A549 (cell line): ENCODE results near the gene CUL4A. TPM values are rescaled to one million over a fixed set of nuclear protein-coding genes. Genes with fewer than 3 reads are reported as not detected.

Experiments used
- ATAC-seq, 2 experiments: fragments of 200-7000 bp in 1 of 2; fragments of >200 bp in 1 of 2; cut with Nextera tagmentation in 1 of 2; cut with Tn5 transposase in 1 of 2; 3 replicates each; pipeline versions ENCODE4 v1.8.0 to v1.9.1; 2018 to 2020; ENCODE audit warnings: mild to moderate bottlenecking in 1 of 2, moderate library complexity in 1 of 2
- CTCF ChIA-PET: fragments of 300-600 bp; sonication (Branson Sonifier 250); formaldehyde crosslinking; extraction: SDS; loops from one replicate; lab custom pipeline; 2021; ENCODE audit warnings: antibody characterized with exemption, inconsistent platforms; lab: Yijun Ruan, JAX
- POLR2A ChIA-PET: fragments of 350-600 bp; formaldehyde crosslinking; extraction: SDS; loops from one replicate; lab custom pipeline; 2021; ENCODE audit warnings: antibody characterized with exemption, inconsistent platforms; lab: Yijun Ruan, JAX
- DNase-seq, 2 experiments: peaks; one replicate each; pipeline versions ENCODE4 v3.0.0 to v3.0.0-alpha.2; 2011 to 2016; ENCODE audit warnings: low read depth in 1 of 2, low spot score in 1 of 2
- FAIRE-seq: peaks from 2 replicates; lab custom pipeline; 2011; peaks lifted over from hg19 to GRCh38; lab: Jason Lieb, UNC
- H3K27ac ChIP-seq, 2 experiments: fragments of >200 bp; sonication (Bioruptor Twin); formaldehyde crosslinking; 3 replicates each; pipeline ENCODE4 v1.5.1; 2016 to 2017
- H3K4me1 ChIP-seq: fragments of >200 bp; sonication (Bioruptor Twin); formaldehyde crosslinking; 3 replicates; pipeline ENCODE4 v1.6.1; 2016
- H3K4me2 ChIP-seq: fragments of >200 bp; sonication (Bioruptor Twin); formaldehyde crosslinking; 3 replicates; pipeline ENCODE4 v1.6.1; 2016
- H3K4me3 ChIP-seq: fragments of >200 bp; sonication (Bioruptor Twin); formaldehyde crosslinking; 3 replicates; pipeline ENCODE4 v1.5.1; 2016
- H3K9me3 ChIP-seq: fragments of >200 bp; sonication (Bioruptor Twin); formaldehyde crosslinking; 3 replicates; pipeline ENCODE4 v1.6.1; 2016
- BCL3 ChIP-seq: fragments of >200 bp; sonication (Bioruptor Twin); formaldehyde crosslinking; IDR thresholded peaks from 3 replicates; pipeline ENCODE4 v1.6.1; 2016
- CEBPB ChIP-seq, 2 experiments: fragments of >200 bp in 1 of 2; sonication (Bioruptor Twin) in 1 of 2; formaldehyde crosslinking in 1 of 2; IDR thresholded peaks; 2 replicates each; pipeline ENCODE4 v1.6.1; 2012 to 2016
- CHD2 ChIP-seq: fragments of 150-350 bp; IDR thresholded peaks from 2 replicates; pipeline ENCODE4 v1.6.1; 2014; ENCODE audit warnings: low read length; ENCODE audit not compliant: partially characterized antibody
- EHMT2 ChIP-seq: fragments of 200-600 bp; sonication (generic); IDR thresholded peaks from 2 replicates; pipeline ENCODE4 v1.6.1; 2016; ENCODE audit warnings: antibody characterized with exemption, low read depth, mild to moderate bottlenecking, moderate library complexity
- FOSB ChIP-seq: fragments of 250-450 bp; sonication (Bioruptor Pico); IDR thresholded peaks from 2 replicates; pipeline ENCODE4 v1.5.0; 2020; ENCODE audit warnings: mild to moderate bottlenecking, moderate library complexity
- FOSL2 ChIP-seq, 2 experiments: fragments of 450-650 bp in 1 of 2; fragments of >200 bp in 1 of 2; sonication (Bioruptor Twin) in 1 of 2; formaldehyde crosslinking; IDR thresholded peaks; 2 replicates each; pipeline versions ENCODE4 v1.5.0 to v1.6.1; 2016 to 2020; ENCODE audit warnings: mild to moderate bottlenecking in 1 of 2, moderate library complexity in 1 of 2
- HDAC2 ChIP-seq: fragments of 200-600 bp; sonication (generic); IDR thresholded peaks from 2 replicates; pipeline ENCODE4 v1.6.1; 2016
- JUN ChIP-seq, 2 experiments: fragments of >200 bp; sonication (Bioruptor Twin); formaldehyde crosslinking; IDR thresholded peaks; 2 replicates in 1 of 2; 3 replicates in 1 of 2; pipeline ENCODE4 v1.6.1; 2016 to 2017
- JUNB ChIP-seq: fragments of >200 bp; sonication (Bioruptor Twin); formaldehyde crosslinking; IDR thresholded peaks from 2 replicates; pipeline ENCODE4 v1.6.1; 2016
- KDM1A ChIP-seq: fragments of 200-600 bp; sonication (generic); IDR thresholded peaks from 2 replicates; pipeline ENCODE4 v1.6.1; 2016; ENCODE audit warnings: low read depth, mild to moderate bottlenecking
- KDM5A ChIP-seq: fragments of 200-600 bp; sonication (generic); IDR thresholded peaks from 2 replicates; pipeline ENCODE4 v1.6.1; 2016; ENCODE audit warnings: antibody characterized with exemption, mild to moderate bottlenecking
- MAFK ChIP-seq: fragments of 450-650 bp; IDR thresholded peaks from 2 replicates; pipeline ENCODE4 v1.6.1; 2014; ENCODE audit not compliant: partially characterized antibody
- MYC ChIP-seq: IDR thresholded peaks from 2 replicates; pipeline ENCODE4 v1.6.1; 2012; ENCODE audit warnings: mild to moderate bottlenecking, inconsistent platforms, low read length, improper control_type of control experiment, borderline replicate concordance
- NPAS2 ChIP-seq: fragments of 250-450 bp; sonication (Bioruptor Pico); IDR thresholded peaks from 2 replicates; pipeline ENCODE4 v1.8.0; 2022; ENCODE audit warnings: mild to moderate bottlenecking, moderate library complexity, borderline replicate concordance
- PBX3 ChIP-seq: IDR thresholded peaks from 2 replicates; pipeline ENCODE4 v1.6.1; 2012
- RAD21 ChIP-seq, 2 experiments: fragments of >200 bp in 1 of 2; sonication (Bioruptor Twin) in 1 of 2; formaldehyde crosslinking in 1 of 2; IDR thresholded peaks in 1 of 2; conservative IDR thresholded peaks in 1 of 2; 2 replicates in 1 of 2; 3 replicates in 1 of 2; pipeline ENCODE4 v1.6.1; 2012 to 2018; ENCODE audit warnings: inconsistent platforms in 1 of 2
- RARB ChIP-seq: fragments of 250-450 bp; sonication (Bioruptor Pico); IDR thresholded peaks from 2 replicates; pipeline ENCODE4 v1.8.0; 2021; ENCODE audit warnings: mild to moderate bottlenecking, moderate library complexity
- SMC3 ChIP-seq: fragments of >200 bp; sonication (Bioruptor Twin); formaldehyde crosslinking; IDR thresholded peaks from 3 replicates; pipeline ENCODE4 v1.6.1; 2018; ENCODE audit warnings: inconsistent platforms
- TFCP2L1 ChIP-seq: fragments of 250-450 bp; sonication (Bioruptor Pico); IDR thresholded peaks from 2 replicates; pipeline ENCODE4 v1.5.0; 2021; ENCODE audit warnings: mild to moderate bottlenecking
- TP53 ChIP-seq: fragments of 250-450 bp; sonication (Bioruptor Pico); IDR thresholded peaks from 2 replicates; pipeline ENCODE4 v1.5.0; 2021; ENCODE audit warnings: mild to moderate bottlenecking, moderate library complexity
- USF2 ChIP-seq: fragments of 450-650 bp; IDR thresholded peaks from 2 replicates; pipeline ENCODE4 v1.6.1; 2014; ENCODE audit warnings: antibody characterized with exemption
- ZC3H11A ChIP-seq: fragments of 450-650 bp; IDR thresholded peaks from 2 replicates; pipeline ENCODE4 v1.6.1; 2014; ENCODE audit warnings: antibody characterized with exemption, mild to moderate bottlenecking
- ZFP36 ChIP-seq: fragments of 450-650 bp; IDR thresholded peaks from 2 replicates; pipeline ENCODE4 v1.6.1; 2014; ENCODE audit warnings: borderline replicate concordance; ENCODE audit not compliant: partially characterized antibody
- ZNF302 ChIP-seq: fragments of 250-450 bp; sonication (Bioruptor Pico); IDR thresholded peaks from 2 replicates; pipeline ENCODE4 v1.9.0; 2021; ENCODE audit warnings: inconsistent platforms, mild to moderate bottlenecking, moderate library complexity
- WGBS: methylation state at CpG from one replicate; pipeline ENCODE4 v1.1.6; 2017; ENCODE audit errors: missing lambda C conversion rate; 5-methylcytosine and 5-hydroxymethylcytosine counted together
- polyA plus RNA-seq, 4 experiments: library from polyadenylated mRNA; depleted of rRNA in 3 of 4; stranded (reverse); fragments of >200 nt; fragmentation: RNase III in 1 of 4; extraction: RNeasy Plus Mini Kit Qiagen cat#74134 plus additional on column Dnase treatment in 1 of 4; gene quantifications; 2 replicates in 3 of 4; 3 replicates in 1 of 4; pipeline ENCODE4 v1.2.3, GENCODE V29; 2011 to 2017
- TF ChIP-seq, protein P1 (sequence below): IDR thresholded peaks from 2 replicates; pipeline ENCODE4 v1.6.1; 2012
- TF ChIP-seq, protein P2 (sequence below): IDR thresholded peaks from 2 replicates; pipeline ENCODE4 v1.6.1; 2012; ENCODE audit warnings: low read depth, borderline replicate concordance

CUL4A gene
- polyA plus RNA-seq, 2 of the 4 experiments (the other 2 are of a cell fraction): 49.6 to 55.4 TPM

- TF ChIP-seq JUNB (peak; percentile 91), CEBPB (IDR thresholded peaks at IDR 0.05) (peak in 1 of 2 experiments; percentile 40; a peak in 1 of 4 replicates), JUN (IDR thresholded peaks at IDR 0.05) (peak; percentile 45 to 75; a peak in 3 of 5 replicates)
Measured at GRCh38 chr13:113187263-113187669, 22.1 kb upstream of the CUL4A start (continued).

DNA sequence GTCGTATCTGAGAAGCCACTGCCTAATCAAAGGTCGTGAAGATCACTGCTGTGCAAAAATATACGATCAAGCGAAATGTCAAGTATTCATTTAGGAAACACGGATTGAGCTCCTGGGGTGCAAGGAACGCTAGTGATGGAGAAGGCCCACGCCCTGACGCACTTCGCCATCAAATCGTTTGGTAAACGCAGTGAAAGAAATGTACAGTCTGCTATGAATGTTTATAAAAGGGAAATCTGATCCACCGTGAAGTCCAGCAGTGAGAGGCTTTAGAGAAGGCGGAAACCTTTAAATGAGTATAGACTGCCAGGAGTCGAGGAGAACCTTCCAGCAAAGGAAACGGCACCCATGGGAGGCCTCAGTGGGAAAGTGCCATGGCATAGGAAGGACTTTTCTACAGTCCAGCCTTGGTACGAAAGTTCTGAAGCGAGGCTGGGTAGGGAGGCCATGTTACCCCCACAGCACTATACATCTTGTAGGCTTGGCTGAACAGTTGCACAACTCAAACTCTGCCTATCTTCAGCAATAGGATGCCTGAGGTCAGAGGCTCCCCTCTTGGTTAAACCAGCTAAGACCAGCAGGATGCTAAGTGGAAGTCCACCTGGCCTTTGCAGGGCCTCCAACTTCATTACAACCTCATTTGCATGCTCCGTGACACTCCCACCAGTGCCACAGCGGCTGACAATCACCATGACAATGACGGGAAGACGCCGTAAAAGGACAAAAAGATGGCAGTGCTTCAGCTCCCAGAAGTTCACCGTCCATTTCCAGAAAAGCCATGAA, 21.3 kb upstream of the CUL4A start:
- FAIRE-seq (no peak), ATAC-seq (no peak), DNase-seq (no peak)
- ChIA-PET POLR2A (interaction anchor here (1.8 kb wide), 1 partner anchor 21 kb away, joined by 18 read pairs; the partner anchor contains the start of genes CUL4A and PCID2), CTCF (interaction anchor here (0.9 to 1.2 kb wide), 2 partner anchors 9 to 158 kb away, joined by 3 to 4 read pairs; no protein-coding TSS in a partner anchor)
- H3K4me1 ChIP-seq: peaks cover 41% of the 10 kb centered on the region
- H3K27ac ChIP-seq: peak overlapping the region; percentile 22 to 81
- no peak for TF ChIP-seq TP53 (CRISPR knock-in tag)
- TF ChIP-seq, protein P1, sequence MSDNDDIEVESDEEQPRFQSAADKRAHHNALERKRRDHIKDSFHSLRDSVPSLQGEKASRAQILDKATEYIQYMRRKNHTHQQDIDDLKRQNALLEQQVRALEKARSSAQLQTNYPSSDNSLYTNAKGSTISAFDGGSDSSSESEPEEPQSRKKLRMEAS: no peak
- no peak for TF ChIP-seq NPAS2 (CRISPR knock-in tag)
- TF ChIP-seq PBX3: no peak
- no peak for TF ChIP-seq TFCP2L1 (CRISPR knock-in tag)
- no peak for TF ChIP-seq FOSB (CRISPR knock-in tag)
- TF ChIP-seq SMC3: no peak
- no peak for TF ChIP-seq BCL3
- no peak for TF ChIP-seq FOSL2 (IDR thresholded peaks at IDR 0.05)
- no peak for TF ChIP-seq FOSL2 (CRISPR knock-in tag; IDR thresholded peaks at IDR 0.05)
- no peak for TF ChIP-seq MAFK
- TF ChIP-seq KDM1A: no peak
- TF ChIP-seq RARB: no peak
- no peak for TF ChIP-seq ZC3H11A
- TF ChIP-seq CHD2: no peak
- no peaks in the 10 kb centered on the region for H3K9me3 ChIP-seq
- H3K4me2 ChIP-seq: peak overlapping the region; percentile 73; the same call in 2 of the 3 replicates
- 79% methylated on average over 23 of the region's 23 CpGs for WGBS
- no peak overlapping the region for H3K4me3 ChIP-seq

DNA sequence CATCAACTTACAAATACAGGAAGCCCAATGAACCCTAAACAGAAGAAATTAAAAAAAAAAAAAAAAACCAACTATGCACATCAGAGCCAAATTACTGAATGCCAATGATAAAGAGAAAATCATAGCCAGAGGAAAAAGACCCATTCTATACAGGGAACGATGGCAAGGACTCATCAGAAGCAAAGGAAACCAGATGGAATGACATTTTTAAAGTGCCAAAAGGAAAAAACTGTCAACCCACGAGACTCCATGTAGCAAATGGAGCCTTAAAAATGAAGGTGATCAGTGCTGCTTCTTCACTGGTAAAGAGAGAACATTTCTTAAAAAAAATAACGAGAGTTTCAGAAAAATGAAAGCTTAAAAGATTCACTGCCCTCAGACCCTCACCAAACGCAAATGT, 19.2 kb upstream of the CUL4A start:
- TF ChIP-seq EHMT2 (no peak), SMC3 (no peak), ZFP36 (no peak), MYC (no peak), USF2 (no peak), HDAC2 (no peak), ZC3H11A (no peak), RAD21 (conservative IDR thresholded peaks at IDR 0.05 in 1 of 2, IDR thresholded peaks at IDR 0.05 in 1 of 2) (no peak), ZNF302 (no peak), KDM5A (no peak)
- TF ChIP-seq, protein P2, sequence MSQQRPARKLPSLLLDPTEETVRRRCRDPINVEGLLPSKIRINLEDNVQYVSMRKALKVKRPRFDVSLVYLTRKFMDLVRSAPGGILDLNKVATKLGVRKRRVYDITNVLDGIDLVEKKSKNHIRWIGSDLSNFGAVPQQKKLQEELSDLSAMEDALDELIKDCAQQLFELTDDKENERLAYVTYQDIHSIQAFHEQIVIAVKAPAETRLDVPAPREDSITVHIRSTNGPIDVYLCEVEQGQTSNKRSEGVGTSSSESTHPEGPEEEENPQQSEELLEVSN: no peak
- DNase-seq (no peak), FAIRE-seq (no peak), ATAC-seq (no peak)
- Histone ChIP-seq H3K9me3 (no peaks in the 10 kb centered on the region), H3K27ac (no peak overlapping the region), H3K4me1 (peaks cover 35% of the 10 kb centered on the region), H3K4me2 (no peak overlapping the region), H3K4me3 (no peak overlapping the region)
- WGBS: 89% methylated on average over 4 of the region's 4 CpGs
- CTCF ChIA-PET: no interaction called here
- POLR2A ChIA-PET: interaction anchor here (0.7 kb wide), 1 partner anchor 24 kb away, joined by 3 read pairs; no protein-coding TSS in a partner anchor
